Adrenal gland (tissue), 12 donors: ENCODE results near the gene LIPA. TPM values are rescaled to one million over a fixed set of nuclear protein-coding genes. Genes with fewer than 3 reads are reported as not detected.

Experiments used
- DNase-seq, 7 donors: peaks; one replicate each; pipeline ENCODE4 v3.0.0-alpha.2; 2019 to 2020
- H3K27ac ChIP-seq, 5 donors: fragments of 200-600 bp; sonication (generic) in 4 of 5; 1 replicate in 3 of 5; 2 replicates in 2 of 5; pipeline versions ENCODE4 v1.5.1 to v1.8.0; 2016 to 2020; ENCODE audit warnings: mild to moderate bottlenecking in 1 of 5
- H3K27me3 ChIP-seq: fragments of 200-600 bp; 2 replicates; pipeline ENCODE4 v1.8.0; 2021
- H3K36me3 ChIP-seq, 2 donors: fragments of 200-600 bp; replicated peaks in 1 of 2; 1 replicate in 1 of 2; 2 replicates in 1 of 2; pipeline versions ENCODE4 v1.5.1 to v1.8.0; 2018 to 2022
- H3K4me1 ChIP-seq, 2 donors: fragments of 200-600 bp; replicated peaks in 1 of 2; 1 replicate in 1 of 2; 2 replicates in 1 of 2; pipeline versions ENCODE4 v1.5.1 to v1.8.0; 2018 to 2021
- H3K4me3 ChIP-seq, 4 donors: fragments of 200-600 bp; sonication (generic) in 3 of 4; one replicate each; pipeline ENCODE4 v1.5.1; 2016 to 2018
- H3K9me3 ChIP-seq, 3 donors: fragments of 200-600 bp; sonication (generic) in 1 of 3; replicated peaks in 1 of 3; 1 replicate in 2 of 3; 2 replicates in 1 of 3; pipeline versions ENCODE4 v1.5.1 to v1.8.0; 2016 to 2021
- CTCF ChIP-seq, 6 experiments: fragments of 450-650 bp in 4 of 6; fragments of 200-600 bp in 2 of 6; sonication (generic) in 1 of 6; IDR thresholded peaks; 1 replicate in 5 of 6; 2 replicates in 1 of 6; pipeline versions ENCODE4 v1.5.1 to v1.8.0; 2016 to 2021; ENCODE audit warnings: antibody characterized with exemption in 6 of 6, mild to moderate bottlenecking in 2 of 6, moderate library complexity in 1 of 6
- POLR2A ChIP-seq, 2 donors: fragments of 450-650 bp; IDR thresholded peaks; one replicate each; pipeline ENCODE4 v1.6.1; 2017; ENCODE audit warnings: antibody characterized with exemption in 2 of 2, mild to moderate bottlenecking in 2 of 2, moderate library complexity in 1 of 2
- WGBS, 4 donors: extraction: QIAGEN DNeasy Blood & Tissue Kit in 2 of 4; methylation state at CpG; one replicate each; pipeline versions ENCODE4 v1.1.5 to v1.1.7; 2013 to 2017; 5-methylcytosine and 5-hydroxymethylcytosine counted together
- intact Hi-C, 2 donors: fragments of 100-400 bp; cut with DNase I; formaldehyde crosslinking; loops; one replicate each; pipeline versions ENCODE4 v1.14.1 to v1.15.0; 2022 to 2023
- polyA plus RNA-seq, 3 donors: library from polyadenylated mRNA; stranded (reverse); fragments of 200-250 nt in 2 of 3; fragments of 350-450 nt in 1 of 3; fragmentation: Illumina TruSeq in 1 of 3; extraction: RNeasy Lipid Tissue Mini Kit (QIAGEN cat#74804) in 1 of 3; gene quantifications; one replicate each; pipeline ENCODE4 v1.2.3, GENCODE V29; 2013 to 2014
- total RNA-seq, 9 donors: library from RNA; depleted of rRNA in 4 of 9; stranded (reverse); fragments of >200 nt in 4 of 9; fragments of 120-200 nt in 1 of 9; fragmentation: NEBNext Ultra II Directional in 1 of 9; extraction: Animal tissue kit (Norgen Biotek cat#: 25700) in 1 of 9; gene quantifications; one replicate each; pipeline versions ENCODE4 v1.1.0 to v1.2.4, GENCODE V29; 2013 to 2023
- donor health status: healthy with polysubstance abuse.
- donor health status: Bipolar disorder and iron deficiency.
- donor health status: DM: yes; HTN: yes; CAD: no.
- donor health status: DM: no; HTN: no; CAD: no.
- donor health status: DM: no; HTN: no; CAD: no.
- donor health status: DM: yes; HTN: yes; CAD: no.

Gene LIPA
- total and polyA plus RNA-seq, 12 donors: 15.9 to 202 (median 109) TPM

GRCh38 chr10:89242840-89243568 lies 8.6 kb downstream of the LIPA start:
- DNase-seq: peak in 2 of 7 donors; percentile 34 to 37
- Histone ChIP-seq H3K4me1 (peaks cover 9 to 10% of the 10 kb centered on the region in 2 donors), H3K4me3 (no peak overlapping the region), H3K9me3 (no peaks in the 10 kb centered on the region), H3K36me3 (peaks cover 0 to 7% of the 10 kb centered on the region in 2 donors), H3K27me3 (no peaks in the 10 kb centered on the region), H3K27ac (peak overlapping the region in 4 of 5 donors; percentile 1 to 81 (median 30))
- WGBS, 4 donors: 50 to 62% (median 59%) methylated on average over 8 of the region's 8 CpGs
- intact Hi-C loops: no loop called here
- TF ChIP-seq POLR2A (IDR thresholded peaks at IDR 0.05) (no peak), CTCF (IDR thresholded peaks at IDR 0.05) (no peak)

GRCh38 chr10:89242345-89242684 lies 9.3 kb downstream of the LIPA start:
- H3K4me1 ChIP-seq: peaks cover 9 to 10% of the 10 kb centered on the region in 2 donors
- H3K27me3 ChIP-seq: no peaks in the 10 kb centered on the region
- H3K4me3 ChIP-seq: no peak overlapping the region
- intact Hi-C loops: no loop called here
- H3K9me3 ChIP-seq: no peaks in the 10 kb centered on the region
- peaks cover 0 to 7% of the 10 kb centered on the region in 2 donors for H3K36me3 ChIP-seq
- no peak for DNase-seq
- H3K27ac ChIP-seq: peak overlapping the region in 3 of 5 donors; percentile 11 to 81 (median 21)
- TF ChIP-seq POLR2A (IDR thresholded peaks at IDR 0.05) (no peak), CTCF (IDR thresholded peaks at IDR 0.05) (no peak)

GRCh38 chr10:89241486-89242344 lies 9.9 kb downstream of the LIPA start:
- DNase-seq: peak in 1 of 7 donors; percentile 27
- Histone ChIP-seq H3K4me3 (no peak overlapping the region), H3K27ac (peak overlapping the region in 2 of 5 donors; percentile 34 to 81), H3K4me1 (peaks cover 9 to 10% of the 10 kb centered on the region in 2 donors), H3K36me3 (peaks cover 0 to 7% of the 10 kb centered on the region in 2 donors), H3K9me3 (no peaks in the 10 kb centered on the region), H3K27me3 (no peaks in the 10 kb centered on the region)
- intact Hi-C loops: no loop called here
- WGBS, 4 donors: 74 to 88% (median 80%) methylated on average over 3 of the region's 3 CpGs
- TF ChIP-seq POLR2A (IDR thresholded peaks at IDR 0.05) (no peak), CTCF (IDR thresholded peaks at IDR 0.05) (no peak)

- Histone ChIP-seq H3K4me1 (peaks cover 9 to 10% of the 10 kb centered on the region in 2 donors), H3K27me3 (no peaks in the 10 kb centered on the region), H3K4me3 (no peak overlapping the region), H3K36me3 (peaks cover 0 to 7% of the 10 kb centered on the region in 2 donors), H3K9me3 (no peaks in the 10 kb centered on the region), H3K27ac (no peak overlapping the region)
- intact Hi-C loops: no loop called here
- 86 to 99% (median 92%) methylated on average over 3 of the region's 3 CpGs for WGBS, 4 donors
- no peak for DNase-seq
- no peak for TF ChIP-seq POLR2A (IDR thresholded peaks at IDR 0.05)
- no peak for TF ChIP-seq CTCF (IDR thresholded peaks at IDR 0.05)
Measured at GRCh38 chr10:89241026-89241425, 10.5 kb downstream of the LIPA start.
